GM19240 (cell line): ENCODE results near the gene THSD7A.

ENCODE experiments used
- DNase-seq: peaks from one replicate; pipeline ENCODE4 v3.0.0; 2011; ENCODE audit warnings: low spot score; ENCODE audit not compliant: insufficient read length

Gene THSD7A

GRCh38 chr7:11424006-11424405, 408.0 kb downstream of the THSD7A start:
- DNase-seq: no peak

- DNase-seq: no peak
Measured at GRCh38 chr7:11420049-11420448, 411.9 kb downstream of the THSD7A start.

DNA sequence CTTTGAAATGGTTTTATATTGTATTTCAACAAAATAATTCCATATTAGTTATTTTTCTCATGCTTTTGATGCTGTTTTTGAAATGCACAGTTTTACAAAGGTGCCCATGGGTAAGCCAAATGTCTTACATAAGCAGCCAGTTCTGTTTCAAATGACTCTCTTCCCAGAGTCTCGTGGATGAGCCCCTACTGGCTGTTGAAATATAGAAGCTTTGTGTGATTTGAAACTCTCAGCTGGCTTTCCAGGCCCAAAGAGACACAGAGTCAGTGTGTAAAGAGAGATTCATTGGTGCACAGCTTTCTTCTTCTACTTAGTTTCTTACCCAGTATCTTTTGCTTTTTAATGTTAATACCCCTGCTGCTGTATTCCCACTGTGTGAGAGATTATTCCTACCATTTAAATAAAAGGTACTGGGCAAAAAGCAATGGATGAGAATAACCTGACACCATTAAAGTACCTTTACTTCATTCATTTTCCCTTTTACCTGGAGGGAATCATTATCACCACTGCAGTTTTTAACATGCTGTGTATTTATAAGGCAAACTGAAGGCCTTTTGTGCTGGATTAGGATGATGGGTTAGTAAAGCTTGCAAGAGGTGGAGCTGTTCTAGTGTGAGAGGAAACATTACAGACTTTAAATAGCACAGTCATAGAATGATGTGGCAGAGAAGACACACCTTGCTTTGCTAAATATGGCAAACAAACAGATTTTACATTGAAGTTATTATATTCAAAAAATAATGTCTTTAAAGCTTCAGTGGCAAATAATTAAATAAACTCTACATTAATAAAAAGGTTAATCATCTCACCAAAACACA, 415.1 kb downstream of the THSD7A start:
- no peak for DNase-seq

DNA sequence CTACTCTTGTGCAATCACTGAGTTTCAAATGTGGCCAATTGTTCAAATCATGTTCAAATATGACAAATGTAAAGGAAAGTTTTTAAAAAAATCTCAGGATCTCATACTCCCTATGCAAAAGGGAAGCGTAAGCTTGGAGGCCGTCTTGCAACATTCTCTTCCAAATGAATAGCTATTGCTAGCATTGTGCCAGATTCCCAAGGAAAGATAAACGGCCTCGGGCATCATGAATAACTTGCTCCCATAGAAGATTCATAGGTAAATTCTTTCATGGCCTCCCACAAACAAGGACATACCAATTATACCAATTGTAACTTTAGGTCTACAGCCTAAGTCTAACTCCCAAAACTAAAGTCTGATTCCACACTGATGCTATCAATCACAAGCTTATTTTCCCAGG, 416.9 kb downstream of the THSD7A start:
- no peak for DNase-seq

- no peak for DNase-seq
Measured at GRCh38 chr7:11413901-11414300, 418.1 kb downstream of the THSD7A start.

DNA sequence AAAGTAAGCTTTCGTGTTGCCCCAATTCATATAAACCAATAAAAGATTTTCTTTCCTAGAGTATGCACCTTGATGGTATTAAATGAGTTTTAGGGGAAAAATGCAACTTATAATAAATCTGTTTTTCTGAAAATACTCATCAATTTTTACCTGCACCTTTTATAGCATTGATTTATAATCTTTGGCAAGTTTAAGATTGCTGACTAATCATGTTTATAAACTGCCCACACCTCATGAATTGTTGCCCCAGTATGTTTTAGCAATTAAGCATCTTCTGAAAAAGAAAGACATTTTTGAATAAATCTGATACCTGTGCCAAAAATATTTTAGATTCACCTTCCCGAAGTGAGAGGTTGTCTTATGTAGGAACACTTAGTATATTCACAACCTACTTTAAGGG, 420.0 kb downstream of the THSD7A start:
- no peak for DNase-seq

- no peak for DNase-seq
Measured at GRCh38 chr7:11410656-11411644, 421.0 kb downstream of the THSD7A start.

DNA sequence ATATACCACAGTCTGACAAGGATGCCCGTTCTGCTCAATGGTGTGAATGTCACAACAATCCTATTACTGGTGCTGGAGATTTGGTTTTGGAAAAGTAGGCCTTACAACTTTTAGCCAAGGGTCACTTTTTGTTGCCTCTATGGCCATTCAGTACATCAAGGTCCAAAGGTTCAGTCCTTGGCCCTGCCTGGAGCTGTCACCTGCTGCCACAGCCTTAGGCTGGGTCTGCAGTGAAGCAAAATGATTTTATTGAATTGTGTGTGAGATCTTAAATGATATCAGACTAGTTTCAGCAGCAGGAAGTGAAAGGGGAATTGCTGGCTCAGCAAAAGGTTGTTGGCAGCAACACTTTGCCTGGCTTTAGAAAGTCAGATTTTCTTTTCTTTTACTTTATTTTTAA, 427.6 kb downstream of the THSD7A start:
- no peak for DNase-seq

DNA sequence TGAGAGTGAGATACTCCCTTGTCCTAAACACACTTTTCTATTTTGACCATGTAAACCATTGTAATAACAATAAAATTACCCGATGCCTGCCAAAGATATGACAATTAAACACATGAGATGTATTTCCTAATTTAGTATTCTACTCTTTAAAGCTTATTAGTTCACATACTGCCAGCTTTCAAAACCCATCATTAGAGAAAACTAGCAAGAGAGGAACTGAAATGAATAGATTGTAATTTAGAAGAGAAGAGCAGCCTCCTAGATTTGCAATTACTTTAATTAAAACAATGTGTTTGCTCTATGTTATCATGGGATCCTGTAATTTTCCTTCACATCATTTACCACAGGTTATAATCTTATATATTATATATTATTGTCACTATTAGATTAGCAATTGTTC, 428.2 kb downstream of the THSD7A start:
- no peak for DNase-seq

DNA sequence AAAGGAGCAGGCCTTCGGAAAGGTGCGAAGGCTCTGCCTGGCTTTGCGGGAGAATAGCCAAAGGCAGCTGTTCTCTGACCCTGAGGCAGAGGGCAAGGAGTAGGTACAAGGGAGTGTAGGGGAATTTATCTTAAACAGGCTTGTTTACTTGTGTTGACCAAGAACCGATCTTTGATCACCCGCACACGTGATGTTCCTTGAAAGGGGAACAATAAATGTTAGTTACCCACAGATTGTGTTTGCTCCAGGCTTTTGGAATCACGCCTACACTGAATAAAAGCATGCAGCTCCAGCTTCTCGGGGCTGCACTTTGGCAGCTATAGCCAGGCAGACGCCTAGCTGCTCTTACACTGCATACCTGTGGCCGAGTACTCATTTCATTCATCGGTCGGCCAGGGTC, 437.6 kb downstream of the THSD7A start:
- no peak for DNase-seq

DNA sequence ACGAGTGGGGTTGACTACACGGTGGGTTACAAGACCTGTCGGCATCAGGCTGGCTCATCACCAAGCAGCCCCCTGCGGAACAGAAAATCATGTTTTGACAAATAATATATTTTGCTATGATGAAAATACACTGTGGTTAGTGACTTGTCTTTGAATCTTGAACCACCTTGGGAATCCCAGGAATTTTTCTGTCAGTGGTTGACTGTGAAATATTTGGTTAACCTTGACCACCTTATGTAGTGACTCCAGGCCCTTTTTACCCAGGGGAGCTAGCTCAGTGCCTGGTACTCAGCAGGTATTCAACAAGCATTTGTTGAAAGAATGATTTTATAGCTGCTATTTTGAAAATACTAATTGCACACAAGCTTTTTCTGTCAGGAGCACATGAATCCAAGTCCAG, 452.4 kb downstream of the THSD7A start:
- DNase-seq: no peak

DNA sequence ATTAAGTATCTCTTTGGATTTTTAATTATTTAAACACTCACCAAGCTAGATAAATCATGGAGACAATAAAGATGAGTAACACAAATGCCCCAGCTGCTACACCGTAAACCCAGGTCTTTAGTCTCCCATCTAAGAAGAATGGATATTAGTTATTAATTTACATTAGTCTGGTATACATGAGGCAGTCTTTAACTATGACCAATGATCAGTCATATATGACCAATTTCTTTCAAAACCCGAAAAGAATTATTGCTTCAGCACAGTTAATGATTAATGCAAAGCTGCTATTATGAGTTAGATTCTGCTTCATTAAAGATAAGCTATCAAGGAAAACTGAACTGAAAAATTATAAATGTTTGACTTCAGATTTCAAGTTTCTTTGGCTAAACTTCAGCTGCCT, 455.5 kb downstream of the THSD7A start:
- no peak for DNase-seq

- DNase-seq: no peak
Measured at GRCh38 chr7:11374629-11375028, 457.4 kb downstream of the THSD7A start.

DNA sequence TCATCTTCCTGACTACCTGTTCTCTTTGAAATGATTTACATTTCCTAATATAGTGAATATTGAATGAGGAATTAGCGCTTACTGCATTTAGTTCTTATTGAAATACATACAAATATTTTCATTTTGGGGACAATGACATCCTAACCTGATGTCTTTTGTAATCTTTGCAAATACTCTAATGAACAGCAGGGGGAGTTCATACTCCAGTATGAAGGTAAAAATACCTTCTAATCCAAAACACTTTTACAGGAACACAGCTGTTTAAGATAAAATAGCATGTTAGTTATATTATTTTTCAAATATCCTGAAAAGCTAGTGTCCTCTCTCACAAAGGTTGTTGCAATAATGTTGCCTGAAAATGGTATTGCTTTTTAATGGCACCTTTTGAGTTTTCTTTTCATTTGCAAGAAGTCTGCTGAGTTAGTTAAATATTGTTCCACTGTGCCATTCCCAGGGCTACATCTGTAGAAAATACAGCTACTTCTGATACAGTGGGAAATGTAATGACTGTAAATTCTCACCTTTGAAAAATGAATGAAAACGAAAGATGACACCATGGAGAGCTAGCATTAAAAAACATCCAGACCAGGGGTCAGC, 458.4 kb downstream of the THSD7A start:
- DNase-seq: no peak

GRCh38 chr7:11369696-11370095, 462.3 kb downstream of the THSD7A start:
- DNase-seq: no peak

DNA sequence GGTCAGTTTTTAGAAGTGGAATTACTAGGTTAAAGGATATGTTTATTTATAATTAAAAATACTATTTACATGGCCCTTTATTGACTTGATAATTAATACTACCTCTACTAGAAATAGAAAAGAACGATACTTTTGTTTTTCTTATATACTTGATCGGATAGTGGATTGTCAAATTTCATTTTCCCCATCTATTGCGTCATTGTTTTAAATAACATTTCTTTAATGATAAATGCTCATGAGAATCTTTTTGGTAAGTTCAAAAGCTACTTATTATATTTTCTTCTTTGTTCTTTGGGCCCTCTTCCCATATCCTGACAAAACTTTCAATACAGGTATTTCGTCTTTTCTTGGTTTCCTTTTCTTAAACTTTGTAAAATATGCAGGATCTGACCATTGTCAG, 465.9 kb downstream of the THSD7A start:
- DNase-seq: no peak

DNA sequence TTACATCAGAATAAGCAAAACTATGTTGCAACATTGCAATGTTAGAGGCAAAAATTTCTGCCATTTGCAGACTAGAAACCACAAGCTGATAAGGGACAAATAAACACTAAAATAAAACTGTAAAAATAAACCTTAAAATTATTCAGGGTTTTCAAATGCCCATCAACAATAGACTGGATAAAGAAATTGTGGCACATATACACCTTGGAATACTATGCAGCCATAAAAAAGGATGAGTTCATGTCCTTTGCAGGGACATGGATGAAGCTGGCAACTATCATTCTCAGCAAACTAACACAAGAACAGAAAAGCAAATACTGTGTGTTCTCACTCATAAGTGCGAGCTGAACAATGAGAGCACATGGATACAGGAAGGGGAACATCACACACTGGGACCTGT, 473.4 kb downstream of the THSD7A start:
- DNase-seq: no peak

- no peak for DNase-seq
Measured at GRCh38 chr7:11355399-11356005, 476.5 kb downstream of the THSD7A start.

- no peak for DNase-seq
Measured at GRCh38 chr7:11346302-11346701, 485.7 kb downstream of the THSD7A start.

- no peak for DNase-seq
Measured at GRCh38 chr7:11345621-11346020, 486.4 kb downstream of the THSD7A start.

DNA sequence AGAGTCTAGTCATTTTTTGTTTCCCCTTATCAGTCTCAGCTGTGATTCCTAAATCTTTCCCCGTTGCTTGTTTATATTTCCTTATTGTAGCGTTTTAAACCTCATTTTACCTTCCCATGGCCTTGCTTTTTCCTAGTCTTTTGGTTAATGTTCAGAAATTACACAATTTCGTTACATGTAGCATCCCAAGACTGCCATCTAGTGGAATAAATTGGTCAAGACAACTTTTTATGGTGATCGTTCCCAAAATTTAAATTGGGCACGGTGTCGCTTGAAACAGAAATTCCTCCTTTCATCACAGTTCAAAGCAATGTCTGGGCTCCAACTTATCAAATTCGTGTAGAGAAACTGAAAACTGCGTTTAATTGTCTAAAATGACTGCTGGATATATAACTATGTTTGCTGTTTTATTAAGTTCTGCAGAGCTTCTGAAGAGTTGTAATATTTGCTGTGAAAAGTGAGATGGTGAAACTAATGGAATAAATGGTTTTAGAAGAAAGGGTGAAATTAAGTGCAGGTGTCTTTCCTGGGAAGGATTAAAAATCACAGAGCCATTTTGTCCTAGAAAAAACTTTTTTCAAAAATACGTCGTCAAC, 488.1 kb downstream of the THSD7A start:
- no peak for DNase-seq
